GM19240 (cell line): ENCODE results near the gene SPATA46.
"Not testable (repeated sequence)": the region's sequence is repeated elsewhere in the genome, so short reads cannot be mapped to it uniquely, and the experiment has no call there.

Source experiments
- DNase-seq: peaks from one replicate; pipeline ENCODE4 v3.0.0; 2011; ENCODE audit warnings: low spot score; ENCODE audit not compliant: insufficient read length

The SPATA46 gene

DNA sequence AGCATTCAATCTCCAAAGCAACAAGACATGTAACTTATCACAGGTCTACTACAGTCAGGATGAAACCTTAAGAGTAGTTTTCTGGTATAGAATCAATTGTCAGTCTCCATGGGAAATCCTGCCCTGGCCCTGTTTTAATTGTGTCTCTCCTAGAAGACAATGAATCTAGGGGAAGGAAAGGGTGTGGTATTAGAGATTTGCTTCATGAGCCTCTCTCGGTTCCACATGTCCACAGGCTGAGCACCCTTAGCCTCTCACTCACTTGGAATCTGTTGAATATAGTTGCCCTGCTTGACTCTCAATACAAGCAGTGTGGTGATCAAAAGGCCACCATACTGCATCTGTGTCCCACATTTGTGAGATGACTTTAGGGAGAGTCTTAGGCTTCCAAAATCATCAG lies 17.7 kb downstream of the SPATA46 start:
- DNase-seq: no peak

- DNase-seq: peak; percentile 28
Measured at GRCh38 chr1:162357681-162358266, 18.9 kb downstream of the SPATA46 start.

- no peak for DNase-seq
Measured at GRCh38 chr1:162353702-162354101, 23.0 kb downstream of the SPATA46 start.

- no peak for DNase-seq
Measured at GRCh38 chr1:162353078-162353477, 23.6 kb downstream of the SPATA46 start.

DNA sequence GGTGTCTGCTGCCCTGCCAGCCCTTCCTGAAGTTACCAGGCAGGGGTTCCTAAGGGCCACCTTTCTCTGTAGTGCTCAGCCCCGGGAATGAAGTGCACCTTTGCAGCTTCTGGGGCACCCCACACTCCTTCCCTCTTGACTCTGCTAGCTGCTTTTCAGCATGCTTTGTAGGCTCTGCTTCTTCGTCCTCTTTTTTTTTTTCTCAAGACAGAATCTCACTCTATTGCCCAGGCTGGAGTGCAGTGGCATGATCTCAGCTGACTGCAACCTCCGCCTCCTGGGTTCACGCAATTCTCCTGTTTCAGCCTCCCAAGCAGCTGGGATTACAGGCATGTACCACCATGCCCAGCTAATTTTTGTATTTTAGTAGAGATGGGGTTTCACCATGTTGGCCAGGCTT lies 24.8 kb downstream of the SPATA46 start:
- not testable (repeated sequence) for DNase-seq

DNA sequence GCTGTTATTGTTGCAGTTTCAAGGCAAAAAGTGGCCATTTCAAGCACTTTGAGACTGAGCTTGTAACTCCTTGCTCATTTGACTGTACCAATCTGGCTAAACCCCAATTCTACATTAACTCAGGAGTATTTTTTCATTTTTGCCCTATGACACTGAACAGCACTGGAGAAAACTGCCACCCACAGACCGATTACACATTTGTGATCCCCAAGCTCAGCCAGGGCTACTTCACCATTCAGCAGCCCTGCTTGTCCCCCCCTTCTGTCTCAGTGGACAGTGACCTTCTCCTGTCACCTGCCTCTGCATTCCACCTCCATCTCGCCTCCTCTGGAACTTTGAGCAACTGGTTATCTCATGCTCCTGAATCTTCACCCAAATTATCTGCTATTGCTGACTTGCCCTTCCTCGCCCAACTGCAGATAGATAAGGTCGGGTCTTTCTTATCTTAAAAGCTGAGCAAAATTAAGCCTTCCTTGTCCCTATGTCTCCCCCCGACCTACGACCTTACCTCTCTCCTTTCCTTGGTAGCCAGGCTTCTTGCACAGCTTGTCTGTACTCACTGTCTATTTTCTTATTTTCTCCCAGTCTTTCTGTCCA lies 25.3 kb downstream of the SPATA46 start:
- DNase-seq: no peak

DNA sequence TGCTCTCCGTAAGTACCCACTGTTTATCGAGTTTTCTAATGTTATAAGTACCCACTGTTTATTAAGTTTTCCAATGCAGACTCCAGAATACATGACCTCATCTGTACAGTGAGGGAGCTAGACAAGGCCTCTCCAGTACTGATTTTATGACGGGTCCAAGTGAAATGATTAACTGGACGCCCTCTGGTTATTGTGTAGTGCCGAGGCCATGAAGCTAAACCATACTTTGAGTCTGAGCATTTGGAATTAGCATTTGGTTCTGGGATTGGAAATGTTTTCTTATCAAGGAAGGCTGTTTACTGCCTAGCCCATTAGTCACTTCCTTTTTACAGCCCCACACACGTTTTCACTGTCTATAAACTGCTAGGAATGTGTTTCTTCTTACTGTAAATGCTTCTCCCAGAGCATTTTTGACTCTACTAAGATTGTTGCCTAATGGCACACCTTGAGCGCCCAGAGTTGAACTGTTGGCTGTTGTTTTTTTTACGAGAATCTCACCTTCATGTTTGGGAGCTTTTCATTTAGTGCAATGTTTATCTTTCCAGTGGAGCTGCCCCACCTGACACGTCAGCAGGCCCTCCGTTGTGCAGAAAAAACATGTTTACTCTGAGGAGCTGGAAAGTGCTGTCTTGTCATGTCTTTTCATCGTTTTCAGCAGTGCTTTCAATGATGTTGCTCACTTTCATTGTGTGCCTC lies 26.9 kb downstream of the SPATA46 start:
- DNase-seq: no peak

DNA sequence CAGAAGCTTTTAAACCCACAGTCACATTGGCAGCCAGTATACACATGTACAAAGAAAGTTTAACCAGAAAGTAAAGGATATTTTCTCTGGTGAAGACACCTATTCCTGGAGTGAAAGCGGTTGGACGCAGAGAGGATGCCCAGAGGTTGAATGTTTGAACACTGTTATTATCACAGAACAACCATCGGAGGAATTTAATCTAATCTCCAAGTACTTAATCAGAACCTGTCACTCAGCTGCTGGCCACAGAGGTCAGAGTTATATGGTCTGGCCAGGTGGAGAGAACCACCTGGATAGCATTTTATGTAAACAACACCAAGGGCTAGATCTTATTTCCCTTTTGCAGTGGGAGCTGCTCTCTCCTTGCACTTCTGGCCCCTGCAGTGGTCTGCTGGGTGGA lies 29.4 kb downstream of the SPATA46 start:
- DNase-seq: no peak

- no peak for DNase-seq
Measured at GRCh38 chr1:162343470-162343869, 33.2 kb downstream of the SPATA46 start.

- DNase-seq: no peak
Measured at GRCh38 chr1:162342452-162342983, 34.1 kb downstream of the SPATA46 start.

DNA sequence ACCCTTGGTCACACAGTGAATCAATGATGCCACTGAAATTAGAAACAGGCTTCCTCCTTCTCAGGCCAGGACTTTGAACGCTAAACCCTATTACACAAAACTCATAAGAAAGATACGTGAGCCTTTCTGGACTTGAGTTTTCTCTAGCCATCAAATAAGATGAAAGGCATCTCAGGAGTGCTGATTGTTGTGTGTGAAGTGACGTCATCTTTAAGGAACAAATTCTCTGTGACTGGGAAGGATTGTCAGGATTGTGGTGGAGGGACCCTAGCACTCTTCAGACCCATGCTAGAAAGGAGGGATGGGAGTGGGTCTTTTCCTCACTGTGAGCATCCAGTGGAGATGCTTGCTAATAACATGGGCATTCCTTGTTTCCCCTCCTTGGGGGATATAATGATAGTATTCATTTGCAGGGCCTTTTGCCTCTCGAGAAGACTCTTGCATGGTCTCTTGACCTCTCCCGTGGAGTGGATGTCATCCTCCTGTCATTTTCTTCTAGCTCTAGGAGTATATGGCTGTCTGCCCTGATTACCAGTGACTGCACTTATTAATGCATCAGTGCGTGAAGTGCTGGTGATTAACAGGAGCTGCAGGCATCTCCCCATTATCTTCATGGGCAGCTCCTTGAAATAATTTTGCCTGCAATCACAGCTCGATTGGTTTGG lies 39.9 kb downstream of the SPATA46 start:
- no peak for DNase-seq

- no peak for DNase-seq
Measured at GRCh38 chr1:162335126-162335525, 41.5 kb downstream of the SPATA46 start.

DNA sequence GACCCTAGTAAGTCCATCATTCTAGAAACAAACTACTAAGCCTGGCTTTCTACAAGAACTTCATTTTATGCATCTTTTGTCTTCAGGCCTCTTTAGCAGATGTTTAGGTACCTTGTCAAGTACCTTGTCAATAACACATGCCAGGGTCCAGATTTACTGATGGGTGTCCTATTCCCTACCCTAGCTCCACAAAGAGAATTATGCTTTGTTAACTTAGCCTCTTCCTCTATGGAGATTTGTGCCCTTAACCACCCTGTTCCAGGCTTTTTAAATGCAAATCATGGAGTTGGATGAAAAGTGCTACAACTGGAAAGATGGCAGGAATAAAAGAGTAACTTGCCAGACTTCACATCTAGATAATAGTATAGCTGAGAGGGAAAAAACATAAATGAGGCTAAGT lies 42.7 kb downstream of the SPATA46 start:
- no peak for DNase-seq

DNA sequence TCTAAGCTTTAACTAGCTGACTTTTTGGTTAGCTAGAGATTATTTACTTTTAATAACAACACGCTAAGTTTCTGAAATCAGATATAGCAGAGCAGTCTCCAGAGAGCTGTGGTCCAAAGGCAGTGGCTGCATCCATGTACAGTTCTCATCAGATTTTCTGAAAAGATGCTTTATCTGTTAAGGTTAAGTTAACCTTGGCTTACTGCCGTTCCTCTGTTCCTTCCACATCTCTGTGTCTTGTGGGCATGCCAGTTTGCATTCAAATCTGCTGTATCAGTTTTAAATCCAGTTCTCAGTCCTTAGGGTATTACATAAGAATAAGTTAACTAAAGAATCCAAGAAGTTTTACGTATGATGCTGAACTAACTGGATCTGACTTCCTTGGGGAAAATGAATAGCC lies 46.8 kb downstream of the SPATA46 start:
- no peak for DNase-seq

- DNase-seq: no peak
Measured at GRCh38 chr1:162328512-162328911, 48.1 kb downstream of the SPATA46 start.

GRCh38 chr1:162327788-162328165 lies 48.9 kb downstream of the SPATA46 start:
- DNase-seq: no peak

- DNase-seq: no peak
Measured at GRCh38 chr1:162327144-162327787, 49.4 kb downstream of the SPATA46 start.

DNA sequence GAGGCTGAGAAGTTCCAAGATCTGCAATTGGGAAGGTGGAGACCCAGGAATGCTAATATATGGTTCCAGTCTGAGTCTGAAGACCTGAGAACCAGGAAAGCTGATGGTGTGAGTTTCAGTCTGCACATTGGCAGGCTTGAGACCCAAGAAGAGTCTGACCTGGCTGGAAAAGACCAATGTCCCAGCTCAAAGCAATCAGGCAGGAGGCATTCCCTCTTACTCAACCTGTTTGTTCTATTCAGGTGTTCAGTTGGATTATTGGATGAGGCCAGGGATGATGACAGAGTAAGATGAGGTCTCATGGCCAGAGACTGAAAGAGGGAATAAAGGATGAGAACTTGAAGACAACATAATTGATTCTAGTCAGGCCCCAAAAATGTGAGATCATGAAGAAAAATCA lies 50.1 kb downstream of the SPATA46 start:
- DNase-seq: no peak

DNA sequence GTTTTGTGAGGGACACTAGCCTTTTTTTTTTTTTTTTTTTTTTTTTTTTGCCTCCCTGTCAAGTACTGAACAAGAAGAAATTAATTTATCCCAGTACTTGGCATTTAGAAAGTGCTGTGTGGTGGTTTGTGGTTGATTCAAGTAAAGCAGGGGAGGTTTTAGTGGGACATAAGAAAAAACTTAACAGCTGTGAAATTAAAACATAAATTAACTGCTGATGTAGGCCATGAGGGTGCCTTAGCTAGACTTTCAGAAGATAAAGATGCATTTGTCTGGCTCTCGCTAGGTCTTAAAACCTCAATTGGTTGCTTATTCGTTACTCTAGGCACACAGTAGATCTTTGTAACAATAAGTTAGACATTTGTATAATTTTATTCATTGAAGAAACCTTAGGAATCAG lies 52.3 kb downstream of the SPATA46 start:
- DNase-seq: no peak
